Body of pancreas (tissue), 4 donors: ENCODE measurements around the gene G3BP2.
"Not testable (repeated sequence)": the region's sequence is repeated elsewhere in the genome, so short reads cannot be mapped to it uniquely, and the experiment has no call there.

Experiments used
- CTCF ChIP-seq, 7 experiments: fragments of 450-650 bp in 4 of 7; fragments of 200-600 bp in 3 of 7; sonication (generic) in 3 of 7; IDR thresholded peaks; one replicate each; pipeline ENCODE4 v1.5.1; 2016 to 2019; ENCODE audit warnings: antibody characterized with exemption in 7 of 7
- POLR2A ChIP-seq, 3 donors: fragments of 450-650 bp; IDR thresholded peaks; one replicate each; pipeline ENCODE4 v1.6.1; 2016; ENCODE audit warnings: antibody characterized with exemption in 3 of 3, mild to moderate bottlenecking in 2 of 3

DNA sequence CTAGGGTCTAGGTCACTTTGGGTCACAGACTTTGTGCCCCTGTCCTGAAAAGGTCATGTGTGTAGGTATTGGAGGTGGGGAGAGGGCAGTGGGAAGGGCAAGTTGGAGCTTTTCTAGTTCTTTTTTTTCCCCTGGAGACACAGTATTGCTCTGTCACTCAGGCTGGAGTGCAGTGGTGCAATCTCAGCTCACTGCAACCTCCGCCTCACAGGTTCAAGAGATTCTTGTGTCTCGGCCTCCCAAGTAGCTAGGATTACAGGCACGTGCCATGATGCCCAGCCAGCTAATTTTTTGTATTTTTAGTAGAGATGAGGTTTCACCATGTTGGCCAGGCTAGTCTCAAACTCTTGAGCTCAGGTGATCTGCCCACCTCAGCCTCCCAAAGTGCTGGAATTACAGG is 42.8 kb upstream of the G3BP2 start:
- TF ChIP-seq CTCF, POLR2A (IDR thresholded peaks at IDR 0.05): not testable (repeated sequence)
